ENCODE results near the gene TREX2.

TREX2 gene

GRCh38 chrX:153475751-153476281, 30.0 kb upstream of the TREX2 start:
- no peak for DNase-seq (ENCODE audit: low read depth)

GRCh38 chrX:153475271-153475670, 29.4 kb upstream of the TREX2 start:
- no peak for DNase-seq (ENCODE audit: low read depth)

- DNase-seq (ENCODE audit: low read depth), result no peak
Measured at GRCh38 chrX:153474718-153475117, 28.9 kb upstream of the TREX2 start.

GRCh38 chrX:153474266-153474665, 28.4 kb upstream of the TREX2 start:
- no peak for DNase-seq (ENCODE audit: low read depth)

GRCh38 chrX:153473126-153473525, 27.3 kb upstream of the TREX2 start:
- no peak for DNase-seq (ENCODE audit: low read depth)

- DNase-seq (ENCODE audit: low read depth), result no peak
Measured at GRCh38 chrX:153471663-153472280, 25.9 kb upstream of the TREX2 start.

GRCh38 chrX:153470411-153471363, 24.8 kb upstream of the TREX2 start, which contains the start of gene HAUS7:
HAUS7 (minus strand) TSS chrX:153470576; CDS start chrX:153470557, 19 bp downstream.
- DNase-seq (ENCODE audit: low read depth), result no peak

- no peak for DNase-seq (ENCODE audit: low read depth)
Measured at GRCh38 chrX:153469811-153470410, 24.1 kb upstream of the TREX2 start.

GRCh38 chrX:153468008-153468580, 22.2 kb upstream of the TREX2 start:
- DNase-seq (ENCODE audit: low read depth), result no peak

- no peak for DNase-seq (ENCODE audit: low read depth)
Measured at GRCh38 chrX:153465691-153466380, 20.0 kb upstream of the TREX2 start.

- no peak for DNase-seq (ENCODE audit: low read depth)
Measured at GRCh38 chrX:153464116-153464515, 18.3 kb upstream of the TREX2 start.

GRCh38 chrX:153463556-153463955, 17.7 kb upstream of the TREX2 start:
- no peak for DNase-seq (ENCODE audit: low read depth)

- DNase-seq (ENCODE audit: low read depth), result no peak
Measured at GRCh38 chrX:153463031-153463430, 17.2 kb upstream of the TREX2 start.

GRCh38 chrX:153462291-153462690, 16.4 kb upstream of the TREX2 start:
- no peak for DNase-seq (ENCODE audit: low read depth)

- no peak for DNase-seq (ENCODE audit: low read depth)
Measured at GRCh38 chrX:153460826-153461225, 15.0 kb upstream of the TREX2 start.

GRCh38 chrX:153459986-153460385, 14.1 kb upstream of the TREX2 start:
- DNase-seq (ENCODE audit: low read depth), result no peak

- no peak for DNase-seq (ENCODE audit: low read depth)
Measured at GRCh38 chrX:153458476-153458875, 12.6 kb upstream of the TREX2 start.

GRCh38 chrX:153457827-153458466, 12.1 kb upstream of the TREX2 start:
- no peak for DNase-seq (ENCODE audit: low read depth)

- DNase-seq (ENCODE audit: low read depth), result no peak
Measured at GRCh38 chrX:153457136-153457825, 11.4 kb upstream of the TREX2 start.

GRCh38 chrX:153456704-153457103, 10.8 kb upstream of the TREX2 start:
- no peak for DNase-seq (ENCODE audit: low read depth)

- no peak for DNase-seq (ENCODE audit: low read depth)
Measured at GRCh38 chrX:153456161-153456560, 10.3 kb upstream of the TREX2 start.

Data from GM04503 (cell line).